GM19023 (cell line): ENCODE results near the gene EPM2AIP1.
"Not testable (repeated sequence)": the region's sequence is repeated elsewhere in the genome, so short reads cannot be mapped to it uniquely, and the experiment has no call there.

Source experiments
- ATAC-seq: cut with Tn5 transposase; IDR thresholded peaks from one replicate; pipeline ENCODE4 v1.9.1; 2021; ENCODE audit warnings: mild to moderate bottlenecking, moderate library complexity; ENCODE audit not compliant: unreplicated experiment

EPM2AIP1 gene

GRCh38 chr3:36993326-36994283, 674 bp upstream of the EPM2AIP1 start, which contains the start of gene MLH1:
MLH1 (plus strand) TSS chr3:36993518; CDS start chr3:36993548, 30 bp downstream.
- peak; percentile 91 for ATAC-seq

- ATAC-seq = no peak
Measured at GRCh38 chr3:36991923-36992805, 767 bp downstream of the EPM2AIP1 start.

GRCh38 chr3:36991147-36991546, 1.8 kb downstream of the EPM2AIP1 start:
- ATAC-seq = no peak

GRCh38 chr3:36989568-36989967, 3.4 kb downstream of the EPM2AIP1 start:
- no peak for ATAC-seq

GRCh38 chr3:36989005-36989404, 3.9 kb downstream of the EPM2AIP1 start:
- no peak for ATAC-seq

- no peak for ATAC-seq
Measured at GRCh38 chr3:36988356-36988755, 4.6 kb downstream of the EPM2AIP1 start.

GRCh38 chr3:36981006-36981405, 11.9 kb downstream of the EPM2AIP1 start:
- no peak for ATAC-seq

- no peak for ATAC-seq
Measured at GRCh38 chr3:36973139-36973538, 19.8 kb downstream of the EPM2AIP1 start.

GRCh38 chr3:36972163-36972562, 20.8 kb downstream of the EPM2AIP1 start:
- ATAC-seq = no peak

GRCh38 chr3:36969540-36970432, 23.1 kb downstream of the EPM2AIP1 start:
- ATAC-seq = peak; percentile 97

GRCh38 chr3:36969085-36969484, 23.8 kb downstream of the EPM2AIP1 start:
- ATAC-seq = no peak

GRCh38 chr3:36965440-36965839, 27.5 kb downstream of the EPM2AIP1 start:
- ATAC-seq = no peak

GRCh38 chr3:36964817-36965216, 28.1 kb downstream of the EPM2AIP1 start:
- no peak for ATAC-seq

- ATAC-seq = no peak
Measured at GRCh38 chr3:36964331-36964730, 28.6 kb downstream of the EPM2AIP1 start.

- ATAC-seq = not testable (repeated sequence)
Measured at GRCh38 chr3:36963008-36963407, 29.9 kb downstream of the EPM2AIP1 start.

GRCh38 chr3:36960502-36960901, 32.4 kb downstream of the EPM2AIP1 start:
- ATAC-seq = no peak

GRCh38 chr3:36959821-36960220, 33.1 kb downstream of the EPM2AIP1 start:
- ATAC-seq = no peak

GRCh38 chr3:36957862-36958686, 34.9 kb downstream of the EPM2AIP1 start:
- ATAC-seq = no peak

- ATAC-seq = no peak
Measured at GRCh38 chr3:36957063-36957462, 35.9 kb downstream of the EPM2AIP1 start.

GRCh38 chr3:36956155-36956554, 36.8 kb downstream of the EPM2AIP1 start:
- ATAC-seq = no peak
